BJ (cell line): Measurements from ENCODE around the gene PRELID3B. TPM values are rescaled to one million over a fixed set of nuclear protein-coding genes. Genes with fewer than 3 reads are reported as not detected.

Experiments
- CTCF ChIA-PET: fragments of 350-600 bp; formaldehyde crosslinking; extraction: SDS; loops from one replicate; lab custom pipeline; 2021; ENCODE audit warnings: antibody characterized with exemption, inconsistent platforms; lab: Yijun Ruan, JAX
- POLR2A ChIA-PET: fragments of 300-600 bp; sonication (Branson Sonifier 250); formaldehyde crosslinking; extraction: SDS; loops from one replicate; lab custom pipeline; 2021; ENCODE audit warnings: antibody characterized with exemption; lab: Charles Lee
- DNase-seq: peaks from one replicate; pipeline ENCODE4 v3.0.0-alpha.2; 2011; ENCODE audit warnings: low read depth
- H3K27me3 ChIP-seq: 2 replicates; pipeline ENCODE4 v1.6.0; 2011; ENCODE audit warnings: low read length; ENCODE audit not compliant: control insufficient read depth, insufficient read depth
- H3K36me3 ChIP-seq: 2 replicates; pipeline ENCODE4 v1.5.1; 2011; ENCODE audit warnings: low read length; ENCODE audit not compliant: control insufficient read depth, insufficient read depth
- H3K4me3 ChIP-seq: 2 replicates; pipeline ENCODE4 v1.5.1; 2011; ENCODE audit warnings: low read depth, mild to moderate bottlenecking, control low read depth, low read length
- polyA plus RNA-seq: library from polyadenylated mRNA; depleted of rRNA; stranded (reverse); fragments of >200 nt; gene quantifications from 2 replicates; pipeline ENCODE4 v1.2.3, GENCODE V29; 2011
- TF ChIP-seq, protein P1 (sequence below): IDR thresholded peaks from 2 replicates; pipeline ENCODE4 v1.5.1; 2011; ENCODE audit warnings: low read depth, mild to moderate bottlenecking, control low read depth, inconsistent platforms, low read length, moderate library complexity; ENCODE audit not compliant: insufficient read depth

Gene PRELID3B
- polyA plus RNA-seq, 1 experiment = 76.0 TPM

DNA sequence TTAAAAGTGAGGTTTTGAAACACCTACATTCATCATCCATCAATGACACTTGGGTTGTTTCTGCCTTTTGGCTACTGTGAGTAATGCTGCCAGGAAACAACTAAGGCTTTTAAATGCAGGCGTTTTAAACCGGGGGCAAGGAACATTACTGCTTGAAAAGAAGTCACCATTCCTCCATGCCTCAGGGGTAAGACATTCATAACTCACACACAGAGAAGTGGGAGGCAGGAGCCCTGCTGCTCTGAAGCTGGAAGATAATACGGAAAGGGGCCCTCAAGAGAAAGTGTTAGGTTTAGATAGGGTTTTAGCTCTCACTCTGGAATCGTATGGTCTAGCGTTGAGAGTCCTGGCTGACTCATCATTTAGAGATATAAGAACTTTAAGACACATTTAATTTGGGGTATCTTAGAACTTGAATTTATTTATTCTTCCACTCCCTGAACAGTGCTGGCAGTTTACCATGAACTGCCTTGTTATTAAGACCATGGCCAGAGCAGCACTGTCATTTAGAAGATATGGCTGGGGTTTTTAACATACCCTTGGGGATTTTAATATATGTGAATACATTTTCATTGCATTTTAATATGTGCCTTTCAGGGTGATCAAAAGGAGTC lies 21.5 kb downstream of the PRELID3B start:
- Histone ChIP-seq H3K36me3 (peaks cover 15% of the 10 kb centered on the region), H3K4me3 (no peak overlapping the region), H3K27me3 (no peaks in the 10 kb centered on the region)
- ChIA-PET CTCF (no interaction called here), POLR2A (interaction anchor here (0.6 kb wide), 1 partner anchor 141 kb away, joined by 3 read pairs; no protein-coding TSS in a partner anchor)
- DNase-seq = no peak
- TF ChIP-seq, protein P1, sequence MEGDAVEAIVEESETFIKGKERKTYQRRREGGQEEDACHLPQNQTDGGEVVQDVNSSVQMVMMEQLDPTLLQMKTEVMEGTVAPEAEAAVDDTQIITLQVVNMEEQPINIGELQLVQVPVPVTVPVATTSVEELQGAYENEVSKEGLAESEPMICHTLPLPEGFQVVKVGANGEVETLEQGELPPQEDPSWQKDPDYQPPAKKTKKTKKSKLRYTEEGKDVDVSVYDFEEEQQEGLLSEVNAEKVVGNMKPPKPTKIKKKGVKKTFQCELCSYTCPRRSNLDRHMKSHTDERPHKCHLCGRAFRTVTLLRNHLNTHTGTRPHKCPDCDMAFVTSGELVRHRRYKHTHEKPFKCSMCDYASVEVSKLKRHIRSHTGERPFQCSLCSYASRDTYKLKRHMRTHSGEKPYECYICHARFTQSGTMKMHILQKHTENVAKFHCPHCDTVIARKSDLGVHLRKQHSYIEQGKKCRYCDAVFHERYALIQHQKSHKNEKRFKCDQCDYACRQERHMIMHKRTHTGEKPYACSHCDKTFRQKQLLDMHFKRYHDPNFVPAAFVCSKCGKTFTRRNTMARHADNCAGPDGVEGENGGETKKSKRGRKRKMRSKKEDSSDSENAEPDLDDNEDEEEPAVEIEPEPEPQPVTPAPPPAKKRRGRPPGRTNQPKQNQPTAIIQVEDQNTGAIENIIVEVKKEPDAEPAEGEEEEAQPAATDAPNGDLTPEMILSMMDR = no peak

- CTCF ChIA-PET = no interaction called here
- POLR2A ChIA-PET = no interaction called here
- no peaks in the 10 kb centered on the region for H3K27me3 ChIP-seq
- H3K4me3 ChIP-seq = no peak within 1 kb of the TSS
- no peak for DNase-seq
- TF ChIP-seq, protein P1 = no peak
- H3K36me3 ChIP-seq = peaks cover 6% of the 10 kb centered on the region
Measured at GRCh38 chr20:59019217-59019616, 23.4 kb downstream of the PRELID3B start, which contains the start of gene TUBB1. Gene TUBB1 (plus strand): TSS chr20:59019429. CDS start chr20:59019523, 94 bp downstream.

- POLR2A ChIA-PET = no interaction called here
Measured at GRCh38 chr20:59018817-59019216, 23.8 kb downstream of the PRELID3B start.

GRCh38 chr20:59017493-59018231 lies 24.9 kb downstream of the PRELID3B start:
- Histone ChIP-seq H3K36me3 (no peaks in the 10 kb centered on the region; the same call in 1 of the 2 replicates), H3K4me3 (no peak overlapping the region), H3K27me3 (no peaks in the 10 kb centered on the region)
- ChIA-PET POLR2A (no interaction called here), CTCF (interaction anchor here (1.0 to 1.2 kb wide), 2 partner anchors 14 to 146 kb away, joined by 3 read pairs; partner anchors contain the start of gene ATP5F1E)
- no peak for DNase-seq
- TF ChIP-seq, protein P1 = no peak

More at GRCh38 chr20:59018817-59019216, 23.8 kb downstream of the PRELID3B start:
- Histone ChIP-seq H3K27me3 (no peaks in the 10 kb centered on the region), H3K36me3 (peaks cover 2% of the 10 kb centered on the region), H3K4me3 (no peak overlapping the region)
- TF ChIP-seq, protein P1 = no peak
- DNase-seq = no peak
- CTCF ChIA-PET = no interaction called here

DNA sequence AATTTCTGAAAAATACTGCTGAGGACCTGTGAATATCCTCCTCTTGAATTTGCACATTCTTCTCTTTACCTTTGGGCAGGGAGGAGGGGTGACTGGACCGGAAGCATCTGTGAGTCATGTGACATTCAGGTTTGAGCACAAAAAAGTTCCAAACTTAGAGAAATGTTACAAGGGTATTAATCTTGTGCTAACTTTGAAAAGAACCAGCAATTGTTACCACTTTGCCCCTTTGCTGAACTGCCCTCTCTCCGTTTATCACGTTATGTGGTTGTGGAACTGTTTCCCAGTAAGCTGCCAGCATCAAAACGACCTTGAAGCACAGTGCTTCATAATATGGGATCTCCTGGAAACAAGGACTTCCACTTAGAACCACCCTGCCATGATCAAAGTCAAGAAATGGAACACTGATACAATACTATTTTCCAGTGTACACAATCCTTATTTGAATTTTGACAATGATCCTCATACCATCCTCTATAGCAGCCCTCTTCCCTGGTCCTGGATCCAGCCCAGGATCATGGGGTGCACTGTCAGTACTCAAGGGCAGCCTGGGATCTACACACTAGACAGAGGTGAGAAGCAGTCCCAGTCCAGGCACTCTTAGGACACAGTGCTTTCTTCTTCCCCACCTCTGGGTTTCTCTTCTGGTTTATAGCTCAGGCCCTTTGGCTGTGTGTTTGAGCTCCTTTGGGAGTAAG lies 25.6 kb downstream of the PRELID3B start:
- ChIA-PET POLR2A (no interaction called here), CTCF (interaction anchor here (1.0 to 1.2 kb wide), 2 partner anchors 15 to 145 kb away, joined by 3 read pairs; partner anchors contain the start of gene ATP5F1E)
- no peak for DNase-seq
- Histone ChIP-seq H3K27me3 (no peaks in the 10 kb centered on the region), H3K4me3 (no peak overlapping the region), H3K36me3 (no peaks in the 10 kb centered on the region; the same call in 1 of the 2 replicates)
- TF ChIP-seq, protein P1 = no peak
